HG02884 (cell line): ENCODE results near the gene FOXD4.
"Not testable (repeated sequence)": the region's sequence is repeated elsewhere in the genome, so short reads cannot be mapped to it uniquely, and the experiment has no call there.

Experiments used
- ATAC-seq: cut with Tn5 transposase; IDR thresholded peaks from one replicate; pipeline ENCODE4 v1.9.1; 2021; ENCODE audit warnings: mild to moderate bottlenecking, moderate library complexity; ENCODE audit not compliant: unreplicated experiment

Gene FOXD4

DNA sequence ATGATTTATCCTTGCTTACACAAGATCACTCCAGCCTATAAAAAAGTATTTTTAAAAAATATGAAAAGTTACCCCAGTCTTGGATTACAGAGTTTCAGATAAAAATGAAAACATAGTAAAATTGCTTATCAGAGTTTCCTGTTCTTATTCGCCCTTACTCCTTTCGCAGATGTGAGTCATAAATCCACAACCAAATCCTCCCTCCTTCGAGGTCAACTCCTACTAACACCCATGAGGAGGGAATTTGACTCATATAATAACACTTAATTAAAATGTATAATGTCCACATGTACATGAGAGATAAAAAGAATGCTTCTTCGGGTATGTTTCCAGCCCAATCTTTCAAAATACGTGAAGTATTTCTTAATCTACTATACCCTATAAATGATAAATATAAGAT, 23.9 kb downstream of the FOXD4 start:
- not testable (repeated sequence) for ATAC-seq

DNA sequence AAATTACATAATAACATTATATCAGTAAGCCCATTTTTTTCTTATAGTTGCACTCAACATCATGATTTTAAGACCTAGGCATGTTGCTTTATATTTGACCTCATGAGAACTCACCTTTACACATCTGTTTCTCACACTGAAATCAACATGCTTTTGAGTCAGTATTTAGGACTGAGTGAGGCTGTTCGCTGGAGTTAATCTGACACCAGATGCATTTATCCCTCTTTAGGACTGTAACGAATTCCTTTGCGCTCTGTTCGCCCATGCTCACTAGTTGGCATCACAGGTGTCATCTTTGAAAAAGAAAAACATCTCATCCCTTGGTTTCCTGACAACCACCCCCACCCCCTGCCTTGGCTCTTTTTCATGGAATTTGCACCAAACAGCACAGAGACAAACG, 24.3 kb downstream of the FOXD4 start:
- ATAC-seq, result not testable (repeated sequence)

DNA sequence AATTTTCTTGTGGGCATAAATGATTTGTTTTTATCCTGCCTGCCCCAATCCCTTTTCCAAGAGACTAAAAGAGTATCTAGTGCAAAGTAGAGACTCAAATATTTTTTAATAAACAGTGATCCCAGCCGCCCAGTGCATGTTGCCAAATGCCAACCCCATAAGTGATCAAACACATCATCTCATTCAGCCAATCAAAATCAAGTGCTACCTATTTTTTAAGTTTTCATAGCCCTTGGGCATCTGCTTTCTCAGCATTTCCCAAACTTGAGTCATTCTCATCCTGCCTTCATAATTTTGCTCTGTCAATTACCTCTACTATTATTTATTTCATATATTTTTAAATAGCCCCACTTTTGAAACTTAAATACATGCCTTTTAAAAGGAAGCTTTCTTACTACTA, 27.4 kb downstream of the FOXD4 start:
- ATAC-seq, result not testable (repeated sequence)

GRCh38 chr9:88396-89037, 29.7 kb downstream of the FOXD4 start:
- ATAC-seq, result peak; percentile 68

GRCh38 chr9:87860-88259, 30.4 kb downstream of the FOXD4 start:
- not testable (repeated sequence) for ATAC-seq

GRCh38 chr9:87105-87504, 31.1 kb downstream of the FOXD4 start:
- ATAC-seq, result not testable (repeated sequence)

- ATAC-seq, result not testable (repeated sequence)
Measured at GRCh38 chr9:86697-87096, 31.5 kb downstream of the FOXD4 start.

- ATAC-seq, result not testable (repeated sequence)
Measured at GRCh38 chr9:82932-83689, 35.1 kb downstream of the FOXD4 start.

GRCh38 chr9:78333-78732, 39.9 kb downstream of the FOXD4 start:
- not testable (repeated sequence) for ATAC-seq

DNA sequence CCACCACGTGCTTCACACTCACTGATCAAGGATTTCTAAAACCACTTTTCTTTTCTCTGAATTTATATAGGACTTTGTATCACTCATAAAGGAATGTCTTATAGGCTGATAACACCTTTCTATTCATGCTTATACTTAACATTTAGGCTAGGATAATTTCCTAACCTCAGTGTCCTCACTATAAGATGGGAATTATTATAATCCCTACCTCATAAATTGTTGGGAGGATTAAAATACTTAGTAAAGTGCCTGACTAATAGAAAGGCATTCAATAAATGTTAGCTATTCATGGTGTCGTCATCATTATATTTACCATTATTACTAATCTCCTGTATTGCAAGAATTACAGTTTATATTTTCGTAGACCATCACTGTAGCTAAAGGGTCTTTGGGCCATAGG, 41.8 kb downstream of the FOXD4 start:
- not testable (repeated sequence) for ATAC-seq

GRCh38 chr9:73900-74525, 44.2 kb downstream of the FOXD4 start:
- ATAC-seq, result not testable (repeated sequence)

DNA sequence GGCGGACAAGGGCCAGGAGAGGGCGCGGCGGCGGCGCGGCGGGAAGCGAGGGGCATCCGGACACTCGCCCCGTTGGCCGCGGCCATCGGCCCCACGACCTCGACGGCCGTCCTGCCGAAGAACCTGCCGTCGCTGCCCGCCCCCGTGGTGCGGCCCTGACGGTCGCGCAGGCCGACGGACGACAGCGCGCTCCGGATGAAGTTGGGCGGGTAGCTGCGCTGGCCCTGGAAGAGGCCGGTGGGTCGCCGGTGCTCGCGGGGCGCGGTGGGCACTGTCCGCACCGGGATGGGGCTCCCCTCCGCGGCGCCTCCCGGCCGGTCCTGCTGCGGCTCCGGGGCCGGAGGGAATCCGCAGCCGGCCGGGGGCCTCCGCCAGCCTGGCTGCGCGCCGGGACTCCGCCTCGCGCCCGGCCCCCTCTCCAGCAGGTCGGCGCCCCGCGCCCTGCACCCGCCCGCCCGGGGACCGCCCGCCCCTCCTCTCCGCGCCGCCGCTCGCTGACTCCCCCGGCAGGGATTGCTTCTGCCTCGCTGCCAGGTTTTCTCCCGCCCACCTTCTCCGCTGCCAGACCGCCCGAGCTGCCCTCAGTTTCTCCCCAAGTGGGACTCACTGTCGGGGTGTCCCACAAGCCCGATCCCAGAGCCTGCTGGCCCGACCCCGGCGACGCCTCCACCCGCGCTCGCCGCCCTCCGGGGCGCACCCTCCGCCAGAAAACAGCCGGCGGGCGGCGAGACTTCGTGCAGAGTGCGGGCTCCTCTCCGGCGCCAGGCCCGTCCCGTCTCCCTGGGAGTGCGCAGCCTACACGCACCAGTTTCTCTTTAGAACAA, 44.9 kb downstream of the FOXD4 start:
- ATAC-seq, result not testable (repeated sequence)
